ENCODE data around the gene NCBP1.

- TF ChIP-seq CTCF (IDR thresholded peaks at IDR 0.05; ENCODE audit: low read depth, low read length, poor library complexity, severe bottlenecking) (no peak), EZH2phosphoT487 (IDR thresholded peaks at IDR 0.05; ENCODE audit: borderline replicate concordance, low read length) (no peak)
Observed at GRCh38 chr9:97705354-97705950, 71.8 kb downstream of the NCBP1 start.

Data from DOHH2 (cell line).